ENCODE measurements around the gene TMC4. TPM values are rescaled to one million over a fixed set of nuclear protein-coding genes. Genes with fewer than 3 reads are reported as not detected.

TMC4 gene
- total RNA-seq, 4 donors from 2014 or later, result 0.87 to 1.6 TPM; not detected in 2

DNA sequence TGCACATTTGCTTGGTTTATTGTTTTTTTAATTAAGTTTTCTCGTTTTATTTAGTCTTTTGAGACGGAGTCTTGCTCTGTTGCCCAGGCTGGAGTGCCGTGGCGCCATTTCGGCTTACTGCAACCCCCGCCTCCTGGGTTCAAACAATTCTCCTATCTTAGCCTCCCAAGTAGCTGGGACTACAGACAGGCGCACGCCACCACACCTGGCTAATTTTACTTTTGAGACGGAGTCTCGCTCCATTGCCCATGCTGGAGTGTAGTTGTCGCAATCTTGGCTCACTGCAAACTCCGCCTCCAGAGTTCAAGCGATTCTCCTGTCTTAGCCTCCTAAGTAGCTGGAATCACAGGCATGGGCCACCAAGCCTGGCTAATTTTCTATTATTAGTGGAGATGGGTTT, 29.0 kb upstream of the TMC4 start:
- H3K27ac ChIP-seq, result peak overlapping the region; percentile 88 to 95 (median 92)
- no peak for TF ChIP-seq POLR2A (IDR thresholded peaks at IDR 0.05)
- no peak for TF ChIP-seq CTCF (IDR thresholded peaks at IDR 0.05 in 4 of 5, conservative IDR thresholded peaks at IDR 0.05 in 1 of 5)
- in situ Hi-C loops (cut with MboI; ENCODE audit: low sequenced_read_pairs in 4 of 4), result loop anchor here in 1 of 4 donors (10.0 kb wide), 1 partner anchor 253 kb away; no protein-coding TSS in a partner anchor

GRCh38 chr19:54201172-54201701, 28.3 kb upstream of the TMC4 start:
- TF ChIP-seq CTCF (IDR thresholded peaks at IDR 0.05 in 4 of 5, conservative IDR thresholded peaks at IDR 0.05 in 1 of 5) (no peak), POLR2A (IDR thresholded peaks at IDR 0.05) (no peak)
- peak overlapping the region; percentile 88 to 95 (median 92) for H3K27ac ChIP-seq
- H3K9me3 ChIP-seq, result no peaks in the 10 kb centered on the region
- no peak for DNase-seq
- H3K4me3 ChIP-seq, result peak overlapping the region; percentile 76 to 86 (median 77)
- peaks cover 0 to 41% of the 10 kb centered on the region in 2 donors for H3K36me3 ChIP-seq
- intact Hi-C loops (cut with DNase I; ENCODE audit: low total_unique reads), result loop anchor here (5.0 to 10.0 kb wide), 3 partner anchors 39 to 1404 kb away; partner anchors contain the start of genes ZNF524 and ZNF865
- H3K4me1 ChIP-seq, result peaks cover 46 to 47% of the 10 kb centered on the region in 2 donors
- in situ Hi-C loops (cut with MboI; ENCODE audit: low sequenced_read_pairs in 4 of 4), result loop anchor here in 1 of 4 donors (10.0 kb wide), 1 partner anchor 254 kb away; no protein-coding TSS in a partner anchor
- ATAC-seq, result no peak
- no peaks in the 10 kb centered on the region for H3K27me3 ChIP-seq

More for the DNA sequence above, 29.0 kb upstream of the TMC4 start:
- intact Hi-C loops (cut with DNase I; ENCODE audit: low total_unique reads), result loop anchor here (5.0 to 10.0 kb wide), 3 partner anchors 40 to 1403 kb away; partner anchors contain the start of genes ZNF524 and ZNF865
- Histone ChIP-seq H3K9me3 (no peaks in the 10 kb centered on the region), H3K27me3 (no peaks in the 10 kb centered on the region), H3K4me1 (peaks cover 53 to 54% of the 10 kb centered on the region in 2 donors), H3K4me3 (peak overlapping the region; percentile 76 to 86 (median 77)), H3K36me3 (peaks cover 0 to 49% of the 10 kb centered on the region in 2 donors)
- no peak for DNase-seq
- ATAC-seq, result no peak

DNA sequence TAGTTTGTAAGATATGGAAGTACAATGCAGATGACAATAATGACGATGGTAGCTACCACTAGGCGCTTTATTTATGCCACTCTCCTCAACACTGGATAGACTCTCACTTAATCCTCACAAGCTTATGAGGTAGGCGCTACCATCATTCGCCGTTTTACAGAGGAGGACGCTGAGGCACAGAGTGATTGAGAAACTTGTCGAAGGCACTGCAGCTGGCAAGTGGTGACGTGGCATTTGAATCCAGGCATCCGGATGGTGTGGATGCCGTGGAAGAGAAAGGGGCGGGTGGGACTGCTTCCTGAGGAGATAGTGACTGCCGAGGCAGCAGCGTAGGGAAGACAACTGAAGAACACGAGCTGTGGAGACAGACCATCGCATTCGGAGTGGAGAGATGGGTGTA, 26.4 kb upstream of the TMC4 start:
- Histone ChIP-seq H3K27me3 (no peaks in the 10 kb centered on the region), H3K4me3 (no peak overlapping the region), H3K36me3 (peaks cover 0 to 28% of the 10 kb centered on the region in 2 donors), H3K9me3 (no peaks in the 10 kb centered on the region), H3K27ac (peak overlapping the region; percentile 5 to 95 (median 92)), H3K4me1 (peaks cover 32 to 34% of the 10 kb centered on the region in 2 donors)
- no peak for TF ChIP-seq POLR2A (IDR thresholded peaks at IDR 0.05)
- TF ChIP-seq CTCF (IDR thresholded peaks at IDR 0.05 in 4 of 5, conservative IDR thresholded peaks at IDR 0.05 in 1 of 5), result no peak
- ATAC-seq (no peak), DNase-seq (no peak)
- intact Hi-C loops (cut with DNase I; ENCODE audit: low total_unique reads) (no loop called here), in situ Hi-C loops (cut with MboI; ENCODE audit: low sequenced_read_pairs in 4 of 4) (no loop called here)

DNA sequence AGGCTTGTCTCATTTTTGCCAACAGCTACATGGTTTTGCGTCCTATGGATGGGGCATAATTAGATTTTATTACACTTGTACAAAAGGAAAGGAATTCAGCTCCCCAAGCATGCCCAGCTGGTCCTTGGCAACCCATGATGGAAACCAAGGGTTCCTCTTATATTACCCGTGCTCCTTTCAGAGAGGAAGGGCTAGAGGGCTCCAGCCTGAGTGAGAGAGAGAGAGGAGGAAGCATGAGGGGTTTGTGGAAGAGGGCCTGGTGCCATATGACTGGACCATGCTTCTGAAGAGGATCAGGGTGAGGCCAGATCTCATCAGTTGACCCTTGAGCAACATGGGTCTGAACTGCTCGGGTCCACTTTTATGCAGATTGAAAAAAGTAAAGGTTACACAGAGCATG, 24.2 kb upstream of the TMC4 start:
- Histone ChIP-seq H3K27me3 (no peaks in the 10 kb centered on the region), H3K36me3 (peaks cover 5 to 28% of the 10 kb centered on the region in 2 donors), H3K4me3 (no peak overlapping the region), H3K27ac (no peak overlapping the region), H3K4me1 (peaks cover 12 to 13% of the 10 kb centered on the region in 2 donors), H3K9me3 (no peaks in the 10 kb centered on the region)
- TF ChIP-seq POLR2A (IDR thresholded peaks at IDR 0.05), result no peak
- TF ChIP-seq CTCF (IDR thresholded peaks at IDR 0.05 in 4 of 5, conservative IDR thresholded peaks at IDR 0.05 in 1 of 5), result no peak
- intact Hi-C loops (cut with DNase I; ENCODE audit: low total_unique reads), result no loop called here
- in situ Hi-C loops (cut with MboI; ENCODE audit: low sequenced_read_pairs in 4 of 4), result no loop called here
- DNase-seq (no peak), ATAC-seq (no peak)

Data from gastrocnemius medialis (tissue), 4 donors.